Activated T-helper 1 cell treated with Interleukin-2 at 50 U/mL for 16 hours (primary cell): ENCODE data around the gene MBD4.
A peak's percentile ranks its signal among the peaks of the same experiment; 100 is the strongest.

Source experiments
- DNase-seq: peaks from one replicate; pipeline ENCODE4 v3.0.0-alpha.2; 2020; ENCODE audit warnings: low read depth

The MBD4 gene

DNA sequence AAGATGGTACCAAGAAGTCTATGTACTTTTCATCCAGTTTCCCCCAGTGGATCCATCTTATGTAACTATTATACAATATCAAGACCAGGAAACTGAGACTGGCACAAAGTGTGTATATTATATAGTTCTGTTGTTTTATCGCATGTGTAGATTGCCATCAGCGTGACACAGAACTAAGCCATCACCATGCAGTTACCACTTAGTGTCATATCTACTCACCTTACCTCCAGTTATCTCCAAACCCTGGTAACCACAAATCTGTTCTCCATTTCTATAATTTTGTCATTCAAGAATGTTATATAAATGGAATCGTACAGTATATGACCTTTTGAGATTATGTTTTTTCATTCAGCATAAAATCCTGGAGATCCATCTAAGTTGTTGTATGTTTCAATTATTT, 23.3 kb upstream of the MBD4 start:
- no peak for DNase-seq

DNA sequence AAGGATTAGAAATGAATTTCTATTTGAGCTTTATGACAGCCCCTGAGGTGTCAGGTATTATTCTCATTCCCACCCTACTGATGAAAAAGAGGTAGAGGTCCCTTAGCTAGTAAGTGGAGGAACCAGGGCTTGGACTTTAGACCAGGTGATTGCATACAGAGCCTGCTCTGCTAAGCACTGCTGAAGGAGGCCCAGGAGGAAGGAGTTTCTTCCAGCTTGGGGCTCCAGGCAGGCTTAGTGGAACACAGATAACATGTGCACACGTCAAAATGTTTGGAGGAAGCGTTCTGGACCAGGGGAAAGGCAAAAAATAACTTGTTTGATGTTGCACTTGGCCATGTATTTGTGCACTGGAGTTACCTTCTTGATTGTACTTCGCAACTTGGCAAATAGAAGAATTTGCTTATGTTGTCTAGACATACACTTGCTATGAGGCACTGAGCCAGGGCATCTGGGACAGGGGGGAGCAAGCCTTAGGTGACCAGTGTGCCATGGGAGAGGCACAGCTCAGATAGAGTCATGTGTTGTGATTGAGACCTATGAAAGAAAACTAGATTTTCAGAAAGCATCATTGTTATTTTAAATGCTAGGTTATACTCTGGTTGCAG, 22.7 kb upstream of the MBD4 start:
- DNase-seq, result no peak

DNA sequence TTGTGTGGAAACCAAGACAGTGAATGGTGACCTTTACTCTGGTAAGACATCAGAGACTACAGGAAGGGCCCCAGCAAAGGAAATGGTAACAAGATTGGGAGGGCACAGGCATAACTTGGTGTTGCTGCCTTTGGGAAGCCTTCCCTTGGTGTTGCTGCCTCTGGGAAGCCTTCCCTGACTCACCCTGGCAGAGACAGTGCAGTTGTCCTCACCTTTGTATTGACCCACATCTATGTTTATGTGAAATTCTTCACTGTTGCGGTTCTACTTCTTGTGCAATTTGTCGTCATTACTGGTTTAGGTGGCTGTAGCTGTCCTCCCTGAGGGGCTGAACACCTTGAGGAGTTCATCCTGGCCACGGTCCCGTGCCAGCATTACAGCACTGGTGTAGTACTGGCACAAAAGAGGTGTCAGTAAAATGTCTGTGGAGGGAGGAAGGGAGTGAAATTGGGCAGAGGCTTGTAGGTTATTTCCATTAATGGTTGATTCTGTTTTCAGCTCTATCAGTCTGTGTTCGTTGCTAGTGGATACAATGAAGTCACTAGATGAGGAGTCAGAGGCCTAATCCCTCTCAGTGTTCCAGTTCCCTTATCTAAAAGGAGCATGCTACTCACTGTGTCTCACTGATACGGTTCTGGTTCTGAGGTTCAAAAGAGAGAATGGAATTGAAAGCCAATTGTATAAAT, 21.9 kb upstream of the MBD4 start:
- no peak for DNase-seq

DNA sequence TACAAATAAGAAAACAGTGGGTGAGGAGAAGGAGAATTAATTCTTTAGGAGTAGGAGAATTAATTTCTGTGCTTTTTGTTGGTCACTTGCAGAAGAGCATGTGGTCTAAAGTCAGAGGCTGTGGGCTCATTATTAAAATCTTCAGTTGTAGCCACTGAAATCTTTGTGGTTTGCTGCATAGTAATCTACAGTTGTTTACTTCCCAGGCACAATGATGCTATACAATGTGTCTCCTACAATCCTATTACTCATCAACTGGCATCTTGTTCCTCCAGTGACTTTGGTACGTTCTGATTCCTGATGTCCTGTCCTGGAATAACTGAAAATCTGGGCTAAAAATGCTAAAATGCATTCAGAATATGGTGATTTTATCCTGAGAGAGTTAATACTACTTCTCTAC, 21.3 kb upstream of the MBD4 start:
- DNase-seq, result no peak

DNA sequence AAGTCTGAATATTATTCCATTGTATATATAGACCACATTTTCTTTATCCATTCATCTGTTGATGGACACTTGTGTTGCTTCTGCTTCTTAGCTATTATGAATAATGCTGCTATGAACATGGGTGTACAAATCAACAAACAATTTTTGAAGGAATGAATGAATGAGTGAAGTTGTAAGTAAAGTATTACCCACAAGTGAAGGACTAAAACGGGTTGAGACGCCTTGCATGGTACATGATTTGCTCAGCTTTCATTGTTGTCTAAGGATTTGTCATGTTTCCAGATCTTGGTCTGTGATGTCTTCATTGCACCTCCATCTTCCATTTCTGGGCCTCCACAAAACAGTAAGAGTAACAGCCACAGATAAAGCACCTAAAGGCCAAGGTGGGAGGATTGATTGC, 20.8 kb upstream of the MBD4 start:
- DNase-seq, result no peak

DNA sequence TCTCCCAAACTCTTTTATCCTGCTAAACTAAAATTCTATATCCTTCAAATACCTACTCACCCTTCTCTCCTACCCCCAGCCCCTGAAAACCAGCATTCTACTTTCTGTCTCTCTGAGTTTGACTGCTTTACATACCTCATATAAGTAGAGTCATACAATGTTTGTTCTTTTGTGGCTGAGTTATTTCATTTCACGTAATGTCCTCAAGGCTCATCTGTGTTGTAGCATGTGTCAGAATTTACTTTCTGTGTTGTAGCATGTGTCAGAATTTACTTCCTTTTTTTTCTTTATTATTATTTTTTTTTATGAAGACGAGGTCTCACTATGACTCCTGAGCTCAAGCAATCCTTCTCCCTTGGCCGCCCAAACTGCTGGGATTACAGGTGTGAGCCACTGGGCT, 20.4 kb upstream of the MBD4 start:
- DNase-seq, result no peak

DNA sequence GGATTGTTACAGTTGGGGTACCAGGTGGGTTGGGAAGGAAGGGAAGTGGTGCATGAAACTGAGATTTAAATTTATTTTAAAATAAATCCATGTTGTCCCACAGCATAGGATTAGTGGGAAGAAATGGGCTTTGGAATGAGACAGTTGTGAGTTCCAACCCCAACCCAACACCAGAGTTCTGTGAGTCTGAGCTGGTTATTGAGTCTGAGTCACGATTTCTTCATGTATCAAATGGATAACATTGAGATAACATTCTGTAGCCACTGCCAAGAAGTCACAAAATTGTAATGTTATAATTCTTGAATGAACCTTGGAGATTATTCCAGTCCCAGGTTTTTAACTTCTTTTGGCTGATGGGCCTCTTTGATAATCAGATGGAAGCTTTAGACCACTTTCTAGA, 14.0 kb upstream of the MBD4 start:
- no peak for DNase-seq

DNA sequence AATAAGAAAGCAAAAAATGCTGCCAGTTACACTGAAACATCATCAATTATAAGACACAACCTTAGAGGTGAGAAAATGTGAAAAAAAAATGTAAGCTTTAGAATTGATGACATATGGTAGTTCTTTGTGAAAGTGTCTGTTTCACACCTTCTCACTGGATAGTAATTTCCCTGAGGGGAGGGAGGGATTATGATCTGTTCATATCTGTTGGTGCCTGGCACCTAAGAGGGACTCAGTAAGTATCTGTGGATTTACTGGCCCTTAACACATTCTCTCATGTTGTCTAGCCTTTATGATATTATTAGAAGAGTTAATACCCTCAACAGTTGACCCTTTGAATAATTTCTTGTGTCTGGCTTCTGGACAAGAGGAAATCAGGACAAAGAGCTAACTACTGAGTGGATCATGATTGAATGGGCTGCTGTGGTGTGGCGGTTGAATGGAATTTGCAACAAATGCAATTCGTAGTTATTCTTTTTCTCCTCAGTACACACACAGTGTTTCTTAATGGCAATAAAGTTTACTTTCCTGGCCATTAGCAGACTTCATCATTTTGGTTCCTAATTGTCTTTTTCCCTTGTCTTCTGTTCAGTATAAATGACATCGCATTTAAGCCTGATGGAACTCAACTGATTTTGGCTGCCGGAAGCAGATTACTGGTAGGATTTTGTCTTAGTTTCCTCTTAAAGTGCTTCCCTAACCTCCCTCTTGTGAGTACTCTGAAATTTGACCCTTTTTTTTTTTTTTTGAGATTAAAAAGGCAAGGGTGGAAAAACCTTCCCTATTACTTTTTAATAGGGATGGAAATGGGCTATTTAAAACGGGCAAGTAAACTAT, 9.7 kb upstream of the MBD4 start:
- no peak for DNase-seq

DNA sequence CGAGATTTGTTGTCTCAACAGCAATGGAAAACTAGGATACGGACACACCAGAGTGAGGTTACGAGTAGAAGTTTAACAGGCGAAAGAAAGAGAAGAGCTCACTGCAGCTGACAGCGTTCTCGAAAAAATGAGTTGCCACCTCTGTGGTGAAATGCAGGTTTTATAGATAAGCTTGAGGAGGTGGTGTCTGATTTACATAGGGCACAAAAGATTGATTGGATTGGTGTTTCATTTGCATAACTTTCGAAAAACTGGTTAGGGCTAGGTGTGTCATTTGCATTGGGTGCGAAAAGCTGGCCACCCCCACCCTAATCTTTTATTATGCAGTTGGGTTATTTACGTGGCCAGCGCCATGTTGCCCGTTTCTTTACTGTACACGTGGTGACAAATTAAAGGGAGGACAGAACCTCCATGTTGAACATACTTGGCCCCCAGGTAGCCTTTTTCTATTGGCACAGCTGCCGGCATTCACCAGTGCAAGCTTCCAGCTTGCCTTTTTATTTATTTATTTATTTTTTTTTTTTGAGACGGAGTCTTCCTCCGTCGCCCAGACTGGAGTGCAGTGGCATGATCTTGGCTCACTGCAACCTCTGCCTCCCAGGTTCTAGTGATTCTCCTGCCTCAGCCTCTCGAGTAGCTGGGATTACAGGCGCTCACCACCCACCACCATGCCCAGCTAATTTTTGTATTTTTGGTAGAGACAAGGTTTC, 8.6 kb upstream of the MBD4 start:
- no peak for DNase-seq

DNA sequence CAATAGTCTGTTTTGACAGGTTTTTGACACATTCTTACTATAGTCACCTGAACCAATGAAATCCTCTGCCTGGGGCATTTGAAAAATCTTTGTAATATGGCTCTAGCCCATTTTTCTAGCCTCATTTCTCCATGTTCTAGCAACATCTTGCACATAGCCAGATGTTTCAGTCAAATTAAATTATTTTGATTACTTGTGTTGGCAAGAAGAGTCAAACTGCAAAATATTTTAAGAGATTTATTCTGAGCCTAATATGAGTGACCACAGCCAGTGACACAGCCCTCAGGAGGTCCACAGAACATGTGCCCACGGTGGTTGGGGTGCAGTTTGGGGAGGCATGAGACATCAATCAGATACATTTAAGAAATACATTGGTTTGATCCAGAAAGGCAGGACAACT, 7.2 kb upstream of the MBD4 start:
- no peak for DNase-seq

DNA sequence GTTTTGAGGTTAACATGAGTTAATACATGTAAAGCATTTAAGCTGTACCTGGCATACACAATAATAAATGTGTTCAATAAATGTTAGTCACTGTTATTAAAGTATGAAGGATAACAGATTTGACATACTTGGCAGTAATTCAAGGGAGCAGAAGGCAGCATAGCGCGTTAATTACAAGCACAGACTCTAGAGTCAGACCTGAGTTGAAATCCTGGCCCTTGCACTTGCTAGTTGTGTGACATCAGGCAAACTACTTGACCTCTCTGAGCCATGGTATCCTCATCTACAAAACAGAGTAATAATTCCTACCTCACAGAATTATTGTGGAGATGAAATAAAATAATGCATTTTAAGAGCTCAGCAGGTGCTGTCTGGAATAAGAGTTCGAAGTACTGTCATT, 5.7 kb upstream of the MBD4 start:
- no peak for DNase-seq

DNA sequence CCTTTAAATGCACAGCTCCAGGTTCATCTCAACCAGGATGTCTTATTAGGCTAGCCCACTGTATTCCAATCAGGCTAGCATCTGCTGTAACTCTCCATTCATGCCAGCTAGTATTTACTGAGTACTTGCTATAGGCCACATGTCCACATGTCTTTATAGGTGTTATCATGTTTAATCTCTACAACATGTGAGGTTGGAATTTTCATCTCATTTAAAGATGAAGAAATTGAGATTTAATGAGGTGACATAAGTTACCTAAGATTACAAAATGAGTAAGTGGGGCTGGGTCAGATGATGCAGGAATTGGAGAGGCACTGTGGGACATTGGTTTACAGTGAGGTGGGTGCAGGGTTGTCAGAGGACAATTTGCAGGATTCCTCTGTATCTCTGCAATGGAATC, 3.2 kb upstream of the MBD4 start:
- DNase-seq, result no peak

DNA sequence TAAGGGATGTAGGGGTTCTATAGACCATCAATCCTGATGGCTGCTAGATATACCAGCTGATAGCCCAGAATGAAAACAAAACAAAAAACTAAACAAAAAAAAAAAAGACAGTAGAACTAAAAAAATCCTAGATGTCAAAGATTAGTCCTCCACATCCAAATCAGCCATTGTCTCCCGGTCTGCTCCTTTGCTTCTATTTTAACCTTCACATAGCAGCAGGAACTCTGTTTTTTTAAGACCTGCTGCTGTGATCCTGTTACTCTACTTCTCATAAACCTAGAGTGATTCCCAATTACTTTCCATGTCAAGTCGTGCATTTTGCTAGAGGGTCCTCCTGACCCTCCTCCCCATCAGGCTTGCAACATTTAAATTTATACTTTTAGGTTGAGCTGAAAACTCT, 2.7 kb upstream of the MBD4 start:
- DNase-seq, result no peak

DNA sequence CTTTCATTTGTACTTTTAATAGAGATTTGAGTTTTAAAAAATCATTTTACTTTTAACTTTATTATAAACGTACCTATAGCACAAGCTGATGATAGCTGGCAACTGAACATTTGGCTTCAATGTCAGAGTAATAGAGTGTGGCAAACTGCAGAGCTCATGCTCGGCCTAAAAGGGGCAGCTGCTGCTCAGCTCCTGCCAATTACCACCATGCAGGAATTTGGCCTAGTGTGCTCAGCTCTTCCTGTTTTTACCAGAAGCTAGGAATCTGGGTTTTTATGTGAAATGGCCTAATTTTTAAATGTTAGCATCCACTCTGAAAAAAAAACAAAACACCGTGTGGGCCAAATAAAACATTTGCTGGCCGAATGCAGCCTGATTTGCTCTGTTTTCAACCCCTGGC, 2.0 kb upstream of the MBD4 start:
- no peak for DNase-seq

DNA sequence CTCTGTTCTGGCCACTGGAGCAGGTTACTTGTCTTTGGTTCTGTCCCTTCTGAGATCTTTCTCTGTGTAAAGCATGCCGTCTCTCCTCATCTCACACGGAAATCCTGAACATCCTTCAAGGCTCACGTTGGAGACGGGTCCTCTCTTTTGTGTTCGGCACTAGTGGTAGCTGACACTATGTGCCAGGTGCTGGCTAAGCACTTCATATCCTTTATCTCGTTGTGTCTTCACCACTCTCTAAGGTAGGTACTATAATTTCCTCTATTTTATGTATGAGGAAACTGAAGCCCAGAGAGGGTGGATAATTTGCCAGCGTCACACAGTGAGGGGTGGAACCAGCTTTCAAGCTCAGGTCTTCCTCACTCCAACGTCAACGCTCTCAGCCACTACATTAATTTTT, 1.5 kb upstream of the MBD4 start:
- no peak for DNase-seq

DNA sequence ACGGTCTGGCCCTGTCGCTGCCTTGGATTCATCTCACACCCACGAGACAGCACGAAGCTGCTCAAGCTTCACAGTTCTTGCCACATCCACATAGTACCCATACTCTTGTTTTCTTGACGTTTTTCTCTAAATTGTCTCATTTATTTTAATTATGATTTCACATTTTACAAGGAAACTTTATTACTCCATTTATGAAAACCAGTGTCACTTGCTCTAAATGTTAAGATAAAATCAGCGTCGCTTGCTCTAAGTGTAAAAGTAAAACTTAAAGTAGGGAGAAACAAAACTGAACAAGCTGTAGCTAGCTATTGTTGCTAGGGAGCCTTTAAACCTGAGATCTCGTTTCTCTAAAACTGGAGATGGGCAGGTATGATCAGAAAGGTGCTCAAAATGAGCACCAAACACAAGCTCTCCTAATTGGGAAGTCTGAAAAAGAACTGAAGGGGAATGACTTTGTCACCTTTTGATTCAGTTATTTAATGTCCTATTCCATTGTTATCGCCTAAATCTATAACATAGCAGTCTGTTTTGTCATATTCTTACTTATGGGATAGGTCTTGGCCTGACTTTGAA, 956 bp upstream of the MBD4 start:
- DNase-seq, result no peak

DNA sequence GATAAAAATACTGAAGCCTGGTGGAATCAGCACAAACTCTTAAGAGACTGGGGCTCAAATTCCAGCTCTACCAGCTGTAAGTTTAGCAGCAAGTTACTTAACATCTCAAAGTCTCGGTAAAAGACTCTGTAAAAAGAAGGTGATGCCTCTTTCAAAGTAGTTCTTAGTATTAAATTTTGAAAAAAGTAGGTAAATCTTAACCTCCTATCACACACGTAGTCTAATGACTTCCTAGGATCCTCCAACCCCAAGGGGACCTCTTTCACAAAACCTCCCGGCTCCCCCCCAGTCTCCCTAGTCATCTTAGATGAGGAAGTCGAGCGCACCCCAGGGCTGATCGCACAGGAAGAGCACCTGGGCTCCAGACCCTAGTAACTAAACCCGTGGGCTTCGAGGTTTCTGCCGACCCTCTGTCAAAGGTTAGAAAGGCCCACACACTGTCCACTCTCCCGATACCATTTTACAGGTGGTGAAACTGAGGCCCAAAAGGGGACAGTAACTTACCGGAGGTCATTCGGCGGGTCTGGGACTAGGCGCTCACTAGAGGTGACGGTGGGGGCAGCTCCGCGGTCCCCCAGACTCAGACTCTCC, 427 bp downstream of the MBD4 start:
- DNase-seq, result peak; percentile 20

DNA sequence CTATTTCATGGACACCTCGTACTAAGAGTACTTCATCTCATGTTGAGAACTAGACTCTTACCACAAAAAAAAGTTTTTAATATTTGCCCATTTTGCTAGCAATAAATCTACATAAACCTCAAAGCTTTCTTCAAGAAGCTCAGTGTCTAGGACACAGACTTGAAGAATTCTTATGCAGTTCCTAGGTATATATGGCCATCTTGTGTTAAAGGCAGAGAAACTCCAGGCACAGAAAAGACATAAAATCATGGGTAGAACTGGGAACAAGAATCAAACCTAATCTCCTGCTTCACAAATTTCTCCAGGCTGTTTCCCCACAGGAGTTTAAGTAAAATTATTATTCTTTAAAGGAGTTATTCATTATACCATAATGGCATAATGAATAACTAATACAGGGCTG, 4.4 kb downstream of the MBD4 start:
- DNase-seq, result no peak

DNA sequence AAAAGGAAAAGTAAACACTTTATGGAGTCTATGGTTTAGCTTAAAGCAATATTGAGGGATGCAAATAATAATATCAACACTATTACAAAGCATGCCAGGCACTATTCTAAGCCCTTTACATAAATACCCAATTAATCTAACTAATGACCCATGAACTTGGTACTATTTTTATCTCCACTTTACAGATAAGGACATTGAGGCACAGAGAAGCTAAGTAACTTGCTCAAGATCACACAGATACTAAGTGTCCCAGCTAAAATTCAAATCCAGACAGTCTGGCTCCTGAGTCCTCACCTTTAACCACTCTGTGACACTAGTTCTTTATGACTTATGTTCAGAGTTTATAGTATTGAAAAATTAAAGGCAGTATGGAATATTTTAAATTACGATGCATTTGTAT, 5.6 kb downstream of the MBD4 start:
- no peak for DNase-seq

DNA sequence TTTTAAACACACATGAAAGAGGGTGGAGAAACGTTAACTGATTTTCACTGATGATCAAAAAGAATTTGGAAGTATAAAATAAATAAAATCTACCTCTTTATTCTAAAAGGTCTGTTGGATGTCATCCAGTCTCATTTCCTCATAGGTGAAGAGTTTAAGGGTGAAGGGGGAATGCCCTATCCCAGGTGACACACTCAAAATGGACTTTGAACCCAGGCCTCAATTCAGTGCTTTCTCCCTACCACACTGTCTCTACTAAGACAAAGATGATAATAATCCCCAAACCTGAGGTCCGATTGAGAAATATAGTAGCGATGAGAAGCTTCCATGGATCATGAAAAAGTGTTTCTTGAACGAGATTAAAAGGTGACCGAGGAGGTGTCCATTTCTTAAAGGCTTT, 6.2 kb downstream of the MBD4 start:
- no peak for DNase-seq

DNA sequence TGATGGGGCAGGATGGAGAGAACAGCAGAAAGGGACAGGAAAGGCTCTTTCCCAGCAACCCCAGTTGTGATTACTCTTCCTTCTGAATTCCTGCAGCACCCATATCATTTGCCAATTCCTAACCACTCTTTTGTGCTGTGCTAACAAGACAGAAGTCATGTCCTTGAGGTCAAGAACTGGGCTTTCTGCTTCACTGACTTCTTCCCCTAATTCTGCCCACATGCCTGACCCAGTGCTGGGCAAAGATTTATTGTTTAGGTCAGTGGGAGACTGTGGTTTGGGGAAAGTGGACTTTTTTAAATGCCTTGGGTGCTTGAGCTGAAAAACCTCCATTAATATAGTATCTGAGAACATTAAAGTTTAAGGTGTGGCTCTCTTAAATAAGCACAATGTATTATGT, 7.1 kb downstream of the MBD4 start:
- DNase-seq, result no peak

DNA sequence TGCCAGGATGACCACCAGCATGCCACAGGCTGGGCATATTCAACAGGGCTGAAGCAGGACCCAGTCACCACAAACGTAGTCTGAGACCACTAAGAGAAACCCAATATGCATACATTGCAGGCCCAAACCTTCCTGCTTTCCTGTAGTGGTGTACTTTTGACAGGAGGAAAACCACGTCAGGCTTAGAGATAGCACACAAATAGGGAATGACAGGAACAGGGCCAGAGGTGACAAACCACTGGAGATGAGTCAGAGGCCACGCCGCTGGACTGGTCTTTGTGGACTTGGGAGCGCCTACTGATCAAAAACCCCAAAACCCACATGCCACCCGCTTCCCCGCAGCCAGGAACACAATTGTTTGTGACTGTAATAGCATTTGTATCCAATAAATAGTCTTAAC, 7.7 kb downstream of the MBD4 start:
- no peak for DNase-seq
